Neutrophil (primary cell): ENCODE data around the gene BRSK2.

Experiments
- H3K27ac ChIP-seq: fragments of 200-600 bp; sonication (generic); 2 replicates; pipeline ENCODE4 v1.5.1; 2016; ENCODE audit warnings: mild to moderate bottlenecking, moderate library complexity
- H3K27me3 ChIP-seq: fragments of 200-600 bp; sonication (generic); 2 replicates; pipeline ENCODE4 v1.6.0; 2016; ENCODE audit warnings: mild to moderate bottlenecking
- H3K36me3 ChIP-seq: fragments of 200-600 bp; sonication (generic); 2 replicates; pipeline ENCODE4 v1.5.1; 2017
- H3K4me1 ChIP-seq, 2 experiments: fragments of 200-600 bp in 1 of 2; sonication (generic) in 1 of 2; 1 replicate in 1 of 2; 2 replicates in 1 of 2; pipeline versions ENCODE4 v1.5.1 to v1.6.1; 2013 to 2016; ENCODE audit warnings: low read depth in 1 of 2, low read length in 1 of 2, mild to moderate bottlenecking in 1 of 2, moderate library complexity in 1 of 2; ENCODE audit not compliant: control insufficient read depth in 1 of 2, insufficient read depth in 1 of 2
- H3K4me3 ChIP-seq, 2 experiments: fragments of 200-600 bp in 1 of 2; sonication (generic) in 1 of 2; 1 replicate in 1 of 2; 2 replicates in 1 of 2; pipeline ENCODE4 v1.5.1; 2013 to 2016; ENCODE audit warnings: low read depth in 1 of 2, low read length in 1 of 2, mild to moderate bottlenecking in 1 of 2, moderate library complexity in 1 of 2
- H3K9me3 ChIP-seq: fragments of 200-600 bp; sonication (generic); 2 replicates; pipeline ENCODE4 v1.5.1; 2016
- TF ChIP-seq, protein P1 (sequence below): fragments of 200-600 bp; sonication (generic); IDR thresholded peaks from 2 replicates; pipeline ENCODE4 v1.5.1; 2016; ENCODE audit warnings: antibody characterized with exemption

The BRSK2 gene

GRCh38 chr11:1398528-1399235 is 8.9 kb downstream of the BRSK2 start:
- no peaks in the 10 kb centered on the region for H3K4me1 ChIP-seq
- no peak overlapping the region for H3K27ac ChIP-seq
- H3K36me3 ChIP-seq, result no peaks in the 10 kb centered on the region
- no peak overlapping the region for H3K4me3 ChIP-seq
- H3K9me3 ChIP-seq, result no peaks in the 10 kb centered on the region
- peaks cover 26% of the 10 kb centered on the region for H3K27me3 ChIP-seq
- TF ChIP-seq, protein P1, sequence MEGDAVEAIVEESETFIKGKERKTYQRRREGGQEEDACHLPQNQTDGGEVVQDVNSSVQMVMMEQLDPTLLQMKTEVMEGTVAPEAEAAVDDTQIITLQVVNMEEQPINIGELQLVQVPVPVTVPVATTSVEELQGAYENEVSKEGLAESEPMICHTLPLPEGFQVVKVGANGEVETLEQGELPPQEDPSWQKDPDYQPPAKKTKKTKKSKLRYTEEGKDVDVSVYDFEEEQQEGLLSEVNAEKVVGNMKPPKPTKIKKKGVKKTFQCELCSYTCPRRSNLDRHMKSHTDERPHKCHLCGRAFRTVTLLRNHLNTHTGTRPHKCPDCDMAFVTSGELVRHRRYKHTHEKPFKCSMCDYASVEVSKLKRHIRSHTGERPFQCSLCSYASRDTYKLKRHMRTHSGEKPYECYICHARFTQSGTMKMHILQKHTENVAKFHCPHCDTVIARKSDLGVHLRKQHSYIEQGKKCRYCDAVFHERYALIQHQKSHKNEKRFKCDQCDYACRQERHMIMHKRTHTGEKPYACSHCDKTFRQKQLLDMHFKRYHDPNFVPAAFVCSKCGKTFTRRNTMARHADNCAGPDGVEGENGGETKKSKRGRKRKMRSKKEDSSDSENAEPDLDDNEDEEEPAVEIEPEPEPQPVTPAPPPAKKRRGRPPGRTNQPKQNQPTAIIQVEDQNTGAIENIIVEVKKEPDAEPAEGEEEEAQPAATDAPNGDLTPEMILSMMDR, result no peak

GRCh38 chr11:1399386-1400316 is 9.9 kb downstream of the BRSK2 start:
- no peaks in the 10 kb centered on the region for H3K36me3 ChIP-seq

GRCh38 chr11:1400317-1401170 is 10.8 kb downstream of the BRSK2 start:
- no peak overlapping the region for H3K27ac ChIP-seq
- no peak overlapping the region for H3K4me3 ChIP-seq
- H3K27me3 ChIP-seq, result peaks cover 26% of the 10 kb centered on the region
- TF ChIP-seq, protein P1, result no peak
- H3K36me3 ChIP-seq, result no peaks in the 10 kb centered on the region
- H3K9me3 ChIP-seq, result no peaks in the 10 kb centered on the region
- no peaks in the 10 kb centered on the region for H3K4me1 ChIP-seq

More at GRCh38 chr11:1399386-1400316, 9.9 kb downstream of the BRSK2 start:
- H3K27ac ChIP-seq, result no peak overlapping the region
- TF ChIP-seq, protein P1, result no peak
- H3K4me3 ChIP-seq, result no peak overlapping the region
- peaks cover 26% of the 10 kb centered on the region for H3K27me3 ChIP-seq
- H3K9me3 ChIP-seq, result no peaks in the 10 kb centered on the region
- no peaks in the 10 kb centered on the region for H3K4me1 ChIP-seq

DNA sequence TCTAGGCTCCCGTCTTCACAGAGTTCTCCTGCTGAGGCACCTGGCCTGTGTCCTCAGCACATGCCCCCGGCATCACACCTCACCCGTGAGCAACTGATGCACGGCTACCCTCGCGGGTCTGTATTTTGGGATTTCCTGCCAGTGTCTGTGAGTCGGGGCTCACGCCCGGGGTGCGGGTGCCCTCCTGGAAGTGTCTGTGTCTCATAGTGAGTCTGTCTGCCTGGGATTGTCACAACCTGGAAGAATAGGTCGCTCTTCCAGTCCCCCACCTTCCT is 11.4 kb downstream of the BRSK2 start:
- Histone ChIP-seq H3K4me1 (no peaks in the 10 kb centered on the region), H3K9me3 (no peaks in the 10 kb centered on the region), H3K27ac (no peak overlapping the region), H3K27me3 (peaks cover 26% of the 10 kb centered on the region), H3K36me3 (no peaks in the 10 kb centered on the region), H3K4me3 (no peak overlapping the region)
- TF ChIP-seq, protein P1, result no peak

- no peaks in the 10 kb centered on the region for H3K9me3 ChIP-seq
- peaks cover 26% of the 10 kb centered on the region for H3K27me3 ChIP-seq
- no peak overlapping the region for H3K27ac ChIP-seq
- TF ChIP-seq, protein P1, result no peak
- H3K4me3 ChIP-seq, result no peak overlapping the region
- H3K36me3 ChIP-seq, result no peaks in the 10 kb centered on the region
- H3K4me1 ChIP-seq, result no peaks in the 10 kb centered on the region
Measured at GRCh38 chr11:1401656-1402221, 12.0 kb downstream of the BRSK2 start.
